ENCODE data around the gene MAP4K2. TPM values are rescaled to one million over a fixed set of nuclear protein-coding genes. Genes with fewer than 3 reads are reported as not detected.
A peak's percentile ranks its signal among the peaks of the same experiment; 100 is the strongest.

Gene MAP4K2
- total RNA-seq, 2 experiments from 2014 or later: 69.5 to 73.9 TPM

DNA sequence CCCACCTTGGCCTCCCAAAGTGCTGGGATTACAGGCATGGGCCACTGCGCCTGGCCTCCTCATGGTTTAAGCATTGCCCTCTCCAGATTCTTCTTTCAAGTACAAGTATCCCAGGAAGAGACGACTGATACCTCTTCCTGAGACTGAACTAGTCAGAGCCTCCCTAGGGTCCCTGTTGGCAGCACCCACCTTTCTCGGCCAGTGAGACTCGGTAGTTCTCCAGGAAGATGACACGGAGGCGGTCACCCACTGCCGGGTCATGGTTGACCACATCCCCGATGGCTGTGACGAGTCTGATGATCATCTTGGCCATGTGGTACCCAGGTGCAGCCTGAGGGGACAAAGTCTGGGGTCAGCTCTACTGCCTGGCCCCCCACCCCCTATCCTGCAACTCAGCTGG lies 51.9 kb downstream of the MAP4K2 start:
- Mint-ChIP-seq H3K27me3 (ENCODE audit: low read depth) (no peaks in the 10 kb centered on the region), H3K9me3 (no peaks in the 10 kb centered on the region), H3K36me3 (ENCODE audit: low read depth) (peaks cover 6% of the 10 kb centered on the region), H3K4me3 (no peak overlapping the region), H3K27ac (no peak overlapping the region), H3K4me1 (ENCODE audit: low read depth) (peaks cover 21% of the 10 kb centered on the region)
- CTCF ChIA-PET: no interaction called here
- DNase-seq: no peak
- intact Hi-C loops (cut with micrococcal nuclease): no loop called here

GRCh38 chr11:64750361-64751054 lies 52.5 kb downstream of the MAP4K2 start:
- H3K4me1 Mint-ChIP-seq (ENCODE audit: low read depth): peaks cover 24% of the 10 kb centered on the region
- CTCF ChIA-PET: no interaction called here
- H3K27me3 Mint-ChIP-seq (ENCODE audit: low read depth): no peaks in the 10 kb centered on the region
- peaks cover 6% of the 10 kb centered on the region for H3K36me3 Mint-ChIP-seq (ENCODE audit: low read depth)
- no peaks in the 10 kb centered on the region for H3K9me3 Mint-ChIP-seq
- peak overlapping the region; percentile 18 for H3K27ac Mint-ChIP-seq
- DNase-seq: no peak
- H3K4me3 Mint-ChIP-seq: no peak overlapping the region
- intact Hi-C loops (cut with micrococcal nuclease): no loop called here

GRCh38 chr11:64747961-64748665 lies 54.9 kb downstream of the MAP4K2 start:
- no peak for DNase-seq
- H3K4me3 Mint-ChIP-seq: no peak overlapping the region

GRCh38 chr11:64746486-64746885 lies 56.5 kb downstream of the MAP4K2 start:
- Mint-ChIP-seq H3K4me3 (no peak overlapping the region), H3K27me3 (ENCODE audit: low read depth) (peaks cover 6% of the 10 kb centered on the region), H3K4me1 (ENCODE audit: low read depth) (peaks cover 36% of the 10 kb centered on the region), H3K36me3 (ENCODE audit: low read depth) (peaks cover 2% of the 10 kb centered on the region), H3K9me3 (no peaks in the 10 kb centered on the region), H3K27ac (no peak overlapping the region)
- intact Hi-C loops (cut with micrococcal nuclease): loop anchor here (5.0 kb wide), 1 partner anchor 111 kb away; no protein-coding TSS in a partner anchor
- CTCF ChIA-PET: interaction anchor here (0.6 kb wide), 1 partner anchor 37 kb away, joined by 3 read pairs; no protein-coding TSS in a partner anchor
- no peak for DNase-seq

More at GRCh38 chr11:64747961-64748665, 54.9 kb downstream of the MAP4K2 start:
- CTCF ChIA-PET: interaction anchor here (0.8 to 1.0 kb wide), 2 partner anchors 9 to 30 kb away, joined by 3 to 4 read pairs; partner anchors contain the start of gene SF1
- Mint-ChIP-seq H3K27ac (peak overlapping the region; percentile 39), H3K36me3 (ENCODE audit: low read depth) (peaks cover 6% of the 10 kb centered on the region), H3K27me3 (ENCODE audit: low read depth) (peaks cover 6% of the 10 kb centered on the region), H3K4me1 (ENCODE audit: low read depth) (peaks cover 36% of the 10 kb centered on the region), H3K9me3 (no peaks in the 10 kb centered on the region)
- intact Hi-C loops (cut with micrococcal nuclease): loop anchor here (5.0 kb wide), 1 partner anchor 109 kb away; no protein-coding TSS in a partner anchor

- CTCF ChIA-PET: interaction anchor here (0.6 to 4.2 kb wide), 3 partner anchors 9 to 21 kb away, joined by 3 to 17 read pairs (median 4); no protein-coding TSS in a partner anchor
- Mint-ChIP-seq H3K4me3 (peak overlapping the region; percentile 79), H3K36me3 (ENCODE audit: low read depth) (peaks cover 2% of the 10 kb centered on the region), H3K27me3 (ENCODE audit: low read depth) (peaks cover 6% of the 10 kb centered on the region), H3K9me3 (no peaks in the 10 kb centered on the region), H3K27ac (peak overlapping the region; percentile 71), H3K4me1 (ENCODE audit: low read depth) (peaks cover 34% of the 10 kb centered on the region)
- intact Hi-C loops (cut with micrococcal nuclease): loop anchor here (5.0 kb wide), 1 partner anchor 112 kb away; no protein-coding TSS in a partner anchor
- DNase-seq: peak; percentile 53
Observed at GRCh38 chr11:64745521-64746328, 57.3 kb downstream of the MAP4K2 start.

GRCh38 chr11:64745189-64745520 lies 57.9 kb downstream of the MAP4K2 start:
- intact Hi-C loops (cut with micrococcal nuclease): loop anchor here (5.0 kb wide), 1 partner anchor 112 kb away; no protein-coding TSS in a partner anchor
- DNase-seq: peak; percentile 81
- peaks cover 28% of the 10 kb centered on the region for H3K4me1 Mint-ChIP-seq (ENCODE audit: low read depth)
- no peaks in the 10 kb centered on the region for H3K36me3 Mint-ChIP-seq (ENCODE audit: low read depth)
- peaks cover 6% of the 10 kb centered on the region for H3K27me3 Mint-ChIP-seq (ENCODE audit: low read depth)
- H3K9me3 Mint-ChIP-seq: no peaks in the 10 kb centered on the region
- CTCF ChIA-PET: interaction anchor here (0.6 to 4.2 kb wide), 4 partner anchors 9 to 56 kb away, joined by 3 to 26 read pairs (median 10); no protein-coding TSS in a partner anchor
- H3K27ac Mint-ChIP-seq: peak overlapping the region; percentile 71
- peak overlapping the region; percentile 79 for H3K4me3 Mint-ChIP-seq

GRCh38 chr11:64744544-64745188 lies 58.3 kb downstream of the MAP4K2 start:
- CTCF ChIA-PET: interaction anchor here (0.9 to 4.2 kb wide), 11 partner anchors 11 to 295 kb away, joined by 3 to 26 read pairs (median 6); partner anchors contain the start of gene PYGM
- Mint-ChIP-seq H3K4me3 (peak overlapping the region; percentile 79), H3K36me3 (ENCODE audit: low read depth) (no peaks in the 10 kb centered on the region), H3K27me3 (ENCODE audit: low read depth) (peaks cover 6% of the 10 kb centered on the region), H3K9me3 (no peaks in the 10 kb centered on the region), H3K27ac (no peak overlapping the region), H3K4me1 (ENCODE audit: low read depth) (peaks cover 26% of the 10 kb centered on the region)
- intact Hi-C loops (cut with micrococcal nuclease): loop anchor here (5.0 kb wide), 1 partner anchor 113 kb away; no protein-coding TSS in a partner anchor
- no peak for DNase-seq

DNA sequence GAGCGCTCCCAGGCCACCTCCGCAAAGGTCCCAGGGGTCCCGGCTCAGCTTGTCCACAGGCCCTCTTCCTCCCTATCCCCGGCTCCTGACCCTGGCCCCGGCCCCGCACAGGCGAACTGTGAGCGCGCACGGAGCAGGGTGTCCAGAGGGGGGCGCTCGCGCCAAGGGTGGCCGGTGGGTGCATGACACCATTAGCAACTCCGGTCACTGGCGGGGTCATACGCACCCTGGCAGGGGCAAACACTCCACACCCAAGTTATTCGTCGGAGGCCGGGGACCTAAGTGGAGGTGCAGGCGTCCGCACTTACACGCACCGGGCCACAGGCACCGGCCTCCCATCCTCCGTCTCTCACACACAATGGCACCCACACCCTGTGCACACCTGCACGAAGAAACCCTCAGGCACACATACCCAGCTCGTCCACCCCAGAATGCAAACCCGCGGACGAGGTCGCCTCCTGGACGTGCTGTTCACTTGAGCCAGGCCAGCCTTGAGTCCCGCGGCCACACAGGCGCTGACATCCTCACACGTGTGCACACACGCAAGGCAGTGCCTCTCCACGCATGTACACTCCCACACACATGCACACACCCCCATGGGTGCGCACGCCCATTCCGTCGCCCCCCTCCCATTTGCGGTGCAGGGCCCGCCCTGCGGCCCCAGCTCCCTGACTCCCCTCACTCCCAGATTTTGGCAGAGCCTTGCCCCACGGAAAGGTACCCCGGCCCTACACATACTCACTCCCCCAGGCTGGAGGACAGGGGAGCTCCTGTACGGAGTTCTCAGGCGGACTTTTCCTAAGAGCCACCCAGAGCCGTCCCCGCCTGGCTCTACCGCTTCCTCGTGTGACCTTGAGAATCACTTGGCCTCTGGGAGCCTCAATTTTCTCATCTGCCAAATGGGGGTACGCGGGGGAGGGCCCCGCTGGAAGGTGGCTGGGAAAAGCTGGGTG lies 59.1 kb downstream of the MAP4K2 start, which contains the start of gene RASGRP2:
RASGRP2 (minus strand) TSS at position 552 of the 953 bp plus-strand sequence. CDS start 1,276 bp downstream, outside the sequence.
- Mint-ChIP-seq H3K4me1 (ENCODE audit: low read depth) (peaks cover 26% of the 10 kb centered on the region), H3K27ac (peak within 1 kb of the TSS; percentile 6), H3K27me3 (ENCODE audit: low read depth) (peaks cover 6% of the 10 kb centered on the region), H3K9me3 (no peaks in the 10 kb centered on the region), H3K36me3 (ENCODE audit: low read depth) (no peaks in the 10 kb centered on the region), H3K4me3 (peak within 1 kb of the TSS; percentile 72)
- CTCF ChIA-PET: interaction anchor here (0.5 to 4.2 kb wide), 16 partner anchors 10 to 294 kb away, joined by 3 to 26 read pairs (median 4); partner anchors contain the start of gene PYGM
- intact Hi-C loops (cut with micrococcal nuclease): loop anchor here (1.0 to 2.0 kb wide), 4 partner anchors 20 to 67 kb away; partner anchors contain the start of genes MEN1 and SF1
- DNase-seq: peak; percentile 89

- no peak overlapping the region for H3K27ac Mint-ChIP-seq
- intact Hi-C loops (cut with micrococcal nuclease): loop anchor here (1.0 to 2.0 kb wide), 6 partner anchors 20 to 68 kb away; partner anchors contain the start of genes MEN1, NRXN2 and SF1
- no peak overlapping the region for H3K4me3 Mint-ChIP-seq
- no peaks in the 10 kb centered on the region for H3K9me3 Mint-ChIP-seq
- peak; percentile 77 for DNase-seq
- H3K4me1 Mint-ChIP-seq (ENCODE audit: low read depth): peaks cover 26% of the 10 kb centered on the region
- CTCF ChIA-PET: interaction anchor here (0.8 to 4.2 kb wide), 11 partner anchors 9 to 82 kb away, joined by 3 to 26 read pairs (median 6); partner anchors contain the start of gene PYGM
- H3K27me3 Mint-ChIP-seq (ENCODE audit: low read depth): peaks cover 6% of the 10 kb centered on the region
- no peaks in the 10 kb centered on the region for H3K36me3 Mint-ChIP-seq (ENCODE audit: low read depth)
Observed at GRCh38 chr11:64742889-64743590, 60.0 kb downstream of the MAP4K2 start.
